Heart left ventricle (tissue), 13 donors: Measurements from ENCODE around the gene RPAP2.

Experiments used
- CTCF ChIP-seq, 12 donors: fragments of 200-600 bp; sonication (generic) in 4 of 12; IDR thresholded peaks; one replicate each; pipeline versions ENCODE4 v1.5.0 to v1.8.0; 2018 to 2022; ENCODE audit warnings: antibody characterized with exemption in 12 of 12, mild to moderate bottlenecking in 5 of 12
- POLR2A ChIP-seq, 2 donors: fragments of 450-650 bp; IDR thresholded peaks; one replicate each; pipeline ENCODE4 v1.6.1; 2017; ENCODE audit warnings: antibody characterized with exemption in 2 of 2, mild to moderate bottlenecking in 2 of 2, moderate library complexity in 2 of 2
- donor health status: ischemic (EF 13 %, LVEDD 7.1; RV severe dilation, severe dysfunction).
- donor health status: DM: no; HTN: yes; CAD: no.
- donor health status: DM: no; HTN: no; CAD: no.
- donor health status: ischemic (EF 25% LVEDD 6.9; RV normal size, moderate dysfunction).
- donor health status: ischemic (EF 25% LVEDD 5.7; RV mildly dilated, moderate dysfunction).
- donor health status: ischemic (EF 35%, LVEDD 5.7; RV mildly dilated, moderate dysfunction).
- donor health status: nonischemic (EF 11% LVEDD 7.7; RV severe dilation, severe dysfunction).
- donor health status: DM: yes; HTN: yes; CAD: no.
- donor health status: PGD.
- donor health status: ischemic (EF 29% LVEDD 5.4; RV normal size, mild dysfunction).
- donor health status: nonischemic (EF 23%, LVEDD 6.1; RV moderate dilation, normal function).

GRCh38 chr1:92359986-92360385 lies 61.1 kb downstream of the RPAP2 start:
- no peak for TF ChIP-seq CTCF (IDR thresholded peaks at IDR 0.05)
- no peak for TF ChIP-seq POLR2A (IDR thresholded peaks at IDR 0.05)
